Uterus (tissue), 2 donors: ENCODE data around the gene TTLL12.

ENCODE experiments used
- CTCF ChIP-seq, 4 experiments: fragments of 200-600 bp in 2 of 4; fragments of 450-650 bp in 2 of 4; sonication (generic) in 2 of 4; IDR thresholded peaks; one replicate each; pipeline ENCODE4 v1.5.1; 2016 to 2019; ENCODE audit warnings: antibody characterized with exemption in 4 of 4, mild to moderate bottlenecking in 2 of 4, moderate library complexity in 1 of 4
- POLR2A ChIP-seq, 2 donors: fragments of 450-650 bp; IDR thresholded peaks; one replicate each; pipeline ENCODE4 v1.6.1; 2016; ENCODE audit warnings: antibody characterized with exemption in 2 of 2, mild to moderate bottlenecking in 1 of 2, moderate library complexity in 1 of 2

GRCh38 chr22:43181321-43182076, 5.4 kb downstream of the TTLL12 start:
- TF ChIP-seq CTCF (IDR thresholded peaks at IDR 0.05) (no peak), POLR2A (IDR thresholded peaks at IDR 0.05) (no peak)
